Measurements from ENCODE around the gene SH3PXD2B.
A peak's percentile ranks its signal among the peaks of the same experiment; 100 is the strongest.
"Not testable (repeated sequence)": the region's sequence is repeated elsewhere in the genome, so short reads cannot be mapped to it uniquely, and the experiment has no call there.

SH3PXD2B gene

GRCh38 chr5:172485511-172486202 lies 31.3 kb upstream of the SH3PXD2B start:
- no peak for DNase-seq

DNA sequence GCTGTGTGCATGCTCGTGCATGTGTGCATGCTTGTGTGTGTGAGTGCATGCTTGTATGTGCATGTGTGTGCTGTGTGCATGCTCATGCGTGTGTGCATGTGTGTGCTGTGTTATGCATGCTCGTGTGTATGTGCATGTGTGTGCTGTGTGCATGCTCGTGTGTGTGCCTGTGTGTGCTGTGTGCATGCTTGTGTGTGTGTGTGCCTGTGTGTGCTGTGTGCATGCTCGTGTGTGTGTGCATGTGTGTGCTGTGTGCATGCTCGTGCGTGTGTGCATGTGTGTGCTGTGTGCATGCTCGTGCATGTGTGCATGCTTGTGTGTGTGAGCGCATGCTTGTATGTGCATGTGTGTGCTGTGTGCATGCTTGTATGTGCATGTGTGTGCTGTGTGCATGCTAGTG lies 30.3 kb upstream of the SH3PXD2B start:
- DNase-seq = no peak

GRCh38 chr5:172482156-172483020 lies 28.1 kb upstream of the SH3PXD2B start:
- DNase-seq = no peak

DNA sequence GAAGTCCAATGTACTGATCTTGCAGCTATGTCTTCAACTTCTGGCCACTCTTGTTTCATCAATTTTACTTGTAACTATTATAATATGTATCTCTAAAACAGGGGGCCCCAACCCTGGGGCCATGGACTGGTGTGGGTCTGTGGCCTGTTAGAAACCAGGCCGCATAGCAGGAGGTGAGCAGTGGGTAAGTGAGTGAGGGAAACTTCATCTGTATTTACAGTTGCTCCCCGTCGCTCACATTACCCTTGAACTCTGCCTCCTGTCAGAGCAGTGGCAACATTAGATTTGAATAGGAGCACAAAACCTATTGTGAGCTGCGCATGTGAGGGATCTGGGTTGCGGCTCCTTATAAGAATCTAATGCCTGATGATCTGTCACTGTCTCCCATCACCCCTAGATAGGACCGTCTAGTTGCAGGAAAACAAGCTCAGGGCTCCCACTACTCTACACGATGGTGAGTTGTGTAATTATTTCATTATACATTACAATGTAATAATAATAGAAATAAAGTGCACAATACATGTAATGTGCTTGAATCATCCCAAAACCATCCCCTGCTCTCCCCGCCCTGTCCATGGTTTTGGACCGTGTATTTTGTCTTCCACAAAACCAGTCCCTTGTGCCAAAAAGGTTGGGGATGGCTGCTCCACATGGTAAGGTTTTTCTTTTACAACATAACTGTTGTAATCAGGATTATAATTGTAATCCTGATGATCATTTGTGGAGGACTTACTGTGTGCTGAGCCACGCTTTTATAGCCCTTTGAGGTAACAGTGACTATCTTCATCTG lies 26.9 kb upstream of the SH3PXD2B start:
- peak; percentile 49 for DNase-seq

DNA sequence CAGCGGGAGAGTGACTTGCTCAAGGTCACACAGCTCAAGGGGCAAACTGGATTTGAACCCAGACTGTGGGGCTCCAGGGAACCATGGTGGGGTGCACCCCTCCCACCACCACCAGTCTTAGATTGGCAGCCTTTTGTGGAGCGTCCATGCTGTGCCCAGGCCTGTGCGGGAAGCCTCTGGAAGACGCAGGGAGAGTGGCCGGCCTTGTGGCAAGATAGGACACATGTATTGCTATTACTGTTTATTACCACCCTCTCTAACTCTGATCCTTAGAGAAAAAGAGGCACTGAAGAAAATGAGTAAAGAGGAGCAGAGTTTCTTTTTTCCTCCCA lies 25.4 kb upstream of the SH3PXD2B start:
- no peak for DNase-seq

- DNase-seq = peak; percentile 88
Observed at GRCh38 chr5:172479034-172479783, 24.9 kb upstream of the SH3PXD2B start.

DNA sequence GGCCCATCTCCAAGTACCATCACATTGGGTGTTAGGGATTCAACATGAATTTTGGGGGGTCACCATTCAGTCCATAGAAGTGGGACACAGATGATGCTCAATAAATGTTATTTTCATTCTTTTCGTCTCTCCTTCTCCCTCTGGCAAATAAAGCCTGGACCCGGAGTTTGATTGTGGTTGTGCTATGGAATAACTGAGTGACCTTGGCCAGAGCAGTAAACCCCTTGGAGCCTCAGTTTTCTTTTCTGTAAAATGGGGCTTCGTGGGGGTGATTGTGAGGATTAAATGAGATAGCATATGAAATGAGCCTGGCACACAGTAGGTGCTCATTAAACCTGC lies 24.3 kb upstream of the SH3PXD2B start:
- DNase-seq = not testable (repeated sequence)

DNA sequence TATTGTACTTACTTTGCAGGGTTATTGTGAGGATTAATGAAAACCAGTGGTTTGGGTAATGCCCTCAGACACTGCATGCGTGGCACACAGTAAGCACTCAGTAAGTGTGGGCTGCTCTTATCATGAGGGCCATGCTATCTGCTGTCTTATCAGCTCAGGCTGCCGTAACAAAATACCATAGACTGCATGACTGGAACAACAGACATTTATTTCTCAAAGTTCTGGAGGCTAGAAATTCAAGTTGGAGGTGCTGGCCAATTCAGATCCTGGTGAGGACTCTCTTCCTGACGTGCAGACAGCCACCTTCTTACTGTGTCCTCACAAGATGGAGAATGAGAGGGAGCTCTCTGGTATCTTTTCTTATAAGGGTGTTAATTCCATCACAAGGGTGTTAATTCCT lies 23.9 kb upstream of the SH3PXD2B start:
- DNase-seq = no peak

GRCh38 chr5:172477466-172477865 lies 23.1 kb upstream of the SH3PXD2B start:
- DNase-seq = peak; percentile 16

- no peak for DNase-seq
Observed at GRCh38 chr5:172474293-172474692, 20.0 kb upstream of the SH3PXD2B start.

DNA sequence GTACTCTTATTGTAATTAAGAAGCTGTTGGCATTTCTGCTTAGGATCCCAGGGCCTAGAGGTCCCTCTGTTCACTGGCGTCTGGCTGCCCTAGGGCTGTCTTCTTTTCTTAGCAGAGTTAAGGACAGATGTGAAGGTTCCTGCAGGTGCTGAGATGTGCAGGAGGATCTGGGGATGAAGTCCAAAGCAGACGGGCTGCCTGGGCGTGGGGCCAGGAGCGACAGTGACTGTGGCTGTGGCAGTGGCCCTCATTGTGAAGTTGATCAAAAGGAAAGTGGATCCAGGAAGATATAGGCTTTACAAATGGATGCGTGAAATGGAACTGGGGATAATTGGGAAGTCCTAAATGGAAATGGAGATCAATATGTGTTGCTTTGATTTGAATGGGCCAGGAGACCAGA lies 19.1 kb upstream of the SH3PXD2B start:
- DNase-seq = no peak

DNA sequence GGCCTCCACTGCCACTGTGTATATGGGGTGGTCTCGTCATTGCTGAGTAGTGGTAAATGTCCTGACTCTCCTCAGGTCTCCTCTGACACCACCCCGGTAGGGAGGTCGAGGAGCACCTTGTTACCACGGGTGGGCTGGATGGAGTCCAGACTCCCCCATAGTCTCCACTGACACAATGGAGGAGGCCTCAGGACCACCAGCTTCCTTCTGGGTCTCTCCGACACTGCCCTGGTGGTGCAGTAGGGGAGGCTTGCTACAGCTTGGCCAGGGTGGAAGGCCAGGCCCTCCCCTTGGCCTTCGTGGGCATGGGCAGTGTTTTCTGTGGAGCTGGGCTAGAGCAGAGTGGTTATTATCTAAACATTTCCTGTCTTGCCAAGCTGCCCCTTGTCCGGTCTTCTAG lies 15.4 kb upstream of the SH3PXD2B start:
- DNase-seq = no peak

DNA sequence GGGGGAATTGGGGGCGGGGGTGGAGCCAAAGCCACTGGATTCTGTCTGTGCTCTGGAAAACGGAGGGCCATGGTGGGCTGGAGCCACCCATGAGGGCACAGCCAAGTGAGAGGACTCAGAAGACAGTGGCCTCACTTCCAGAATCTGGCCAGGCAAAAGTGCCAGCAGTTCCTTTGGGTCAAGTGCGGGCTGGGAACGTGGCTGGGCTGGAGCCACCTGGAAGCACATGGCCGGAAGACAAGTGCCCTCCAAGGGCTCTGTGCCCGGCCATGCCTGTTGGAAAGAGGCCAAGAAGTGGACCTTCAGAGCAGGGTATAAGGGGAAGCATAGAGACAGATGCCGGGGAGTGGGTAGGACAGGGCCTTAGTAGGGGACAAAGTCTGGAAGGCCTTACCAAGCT lies 11.7 kb upstream of the SH3PXD2B start:
- DNase-seq = no peak

GRCh38 chr5:172463031-172463430 lies 8.7 kb upstream of the SH3PXD2B start:
- no peak for DNase-seq

- no peak for DNase-seq
Observed at GRCh38 chr5:172459783-172460165, 5.4 kb upstream of the SH3PXD2B start.

DNA sequence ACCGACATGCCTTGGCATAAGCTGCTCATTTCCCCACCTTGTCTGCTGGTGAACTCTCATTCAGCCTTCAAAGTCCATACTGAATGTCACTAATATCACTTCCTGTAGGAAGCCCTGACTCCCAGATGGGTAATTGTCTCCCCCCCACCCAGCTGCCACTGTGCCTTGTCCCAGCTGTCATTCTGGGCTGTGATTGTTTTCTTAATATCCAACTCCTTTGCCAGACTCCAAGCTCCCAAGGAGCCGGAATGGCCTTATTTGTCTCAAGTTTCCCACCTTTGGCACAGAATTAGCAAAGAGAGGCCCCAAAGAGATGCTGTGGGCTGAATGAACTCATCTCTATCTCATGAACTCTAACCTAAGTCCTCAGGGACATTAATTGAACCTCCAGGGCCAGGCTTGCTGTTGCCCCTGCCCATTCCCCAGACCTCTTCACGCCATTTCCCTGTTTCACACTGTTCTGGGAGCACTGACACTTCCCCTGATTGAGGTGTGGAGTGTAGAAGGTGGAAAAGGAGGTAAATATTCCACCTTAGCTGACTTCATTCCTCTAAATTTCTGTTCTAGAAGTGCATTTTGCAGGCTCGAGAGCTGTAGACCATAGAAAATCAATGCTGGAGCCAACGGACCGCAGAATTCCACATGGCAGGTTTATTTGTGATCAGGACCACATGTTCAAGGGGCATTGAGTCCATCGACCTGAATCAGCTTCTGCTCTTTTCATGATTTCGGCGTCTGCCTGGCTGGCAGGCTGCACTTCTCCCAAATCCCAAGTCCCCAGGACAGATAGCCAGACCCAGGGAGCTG lies 4.9 kb upstream of the SH3PXD2B start:
- no peak for DNase-seq

- DNase-seq = no peak
Observed at GRCh38 chr5:172456076-172456722, 1.9 kb upstream of the SH3PXD2B start.

- DNase-seq = peak; percentile 76
Observed at GRCh38 chr5:172455511-172456061, 1.3 kb upstream of the SH3PXD2B start.

DNA sequence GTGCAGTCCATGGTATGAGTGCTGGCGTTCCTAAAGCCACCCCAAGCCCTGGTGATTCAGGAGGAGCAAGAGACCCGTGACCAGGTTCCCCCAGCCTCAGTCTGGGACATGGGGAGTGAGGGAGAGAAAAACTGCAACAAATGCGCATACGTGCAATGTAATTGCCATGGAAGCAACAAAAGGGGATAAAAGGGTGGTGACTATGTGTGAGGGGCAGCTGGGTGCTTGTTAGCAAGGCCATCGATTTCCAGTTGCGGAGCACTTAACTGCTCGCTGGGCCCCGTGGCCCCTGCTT lies 709 bp upstream of the SH3PXD2B start:
- DNase-seq = no peak

DNA sequence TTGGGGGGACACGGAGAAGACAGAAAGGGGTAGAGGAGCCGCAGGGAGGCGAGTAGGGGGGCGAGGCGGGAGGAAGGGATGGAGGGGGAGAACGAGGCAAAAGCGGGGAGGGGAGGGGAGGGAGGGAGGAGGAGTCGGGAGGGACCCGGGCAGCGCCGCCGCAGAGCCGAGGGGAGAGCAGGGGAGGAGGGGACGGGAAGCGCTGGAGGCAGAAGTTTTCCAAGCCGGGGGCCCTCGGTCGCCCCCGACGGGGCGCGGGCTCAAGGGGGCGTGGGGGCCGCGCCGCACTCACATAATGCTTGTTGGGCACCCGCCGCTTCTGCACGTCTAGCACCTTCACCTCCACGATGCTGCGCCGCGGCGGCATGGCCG lies 353 bp downstream of the SH3PXD2B start:
- peak; percentile 56 for DNase-seq

All from fibroblast of skin of abdomen (primary cell).